ENCODE results near the gene ARHGAP31. TPM values are rescaled to one million over a fixed set of nuclear protein-coding genes. Genes with fewer than 3 reads are reported as not detected.
"Not testable (repeated sequence)": the region's sequence is repeated elsewhere in the genome, so short reads cannot be mapped to it uniquely, and the experiment has no call there.

ARHGAP31 gene
- total RNA-seq, 1 donor from 2014 or later = 9.7 TPM

GRCh38 chr3:119364401-119364800 lies 70.2 kb downstream of the ARHGAP31 start:
- DNase-seq (ENCODE audit: low spot score in 2 of 2, unreplicated experiment in 2 of 2) = no peak
- H3K36me3 Mint-ChIP-seq = no peaks in the 10 kb centered on the region
- no peaks in the 10 kb centered on the region for H3K9me3 Mint-ChIP-seq
- no peaks in the 10 kb centered on the region for H3K27me3 Mint-ChIP-seq (ENCODE audit: low read depth)
- H3K4me1 Mint-ChIP-seq = peaks cover 17% of the 10 kb centered on the region
- no peak overlapping the region for H3K4me3 Mint-ChIP-seq
- H3K27ac Mint-ChIP-seq = no peak overlapping the region
- TF ChIP-seq CTCF (IDR thresholded peaks at IDR 0.05; ENCODE audit: unreplicated experiment) = no peak

GRCh38 chr3:119365418-119365817 lies 71.2 kb downstream of the ARHGAP31 start:
- peaks cover 7% of the 10 kb centered on the region for H3K4me1 Mint-ChIP-seq
- H3K27ac Mint-ChIP-seq = peak overlapping the region; percentile 19
- no peaks in the 10 kb centered on the region for H3K27me3 Mint-ChIP-seq (ENCODE audit: low read depth)
- no peak for TF ChIP-seq CTCF (IDR thresholded peaks at IDR 0.05; ENCODE audit: unreplicated experiment)
- H3K9me3 Mint-ChIP-seq = no peaks in the 10 kb centered on the region
- DNase-seq (ENCODE audit: low spot score in 2 of 2, unreplicated experiment in 2 of 2) = no peak
- H3K4me3 Mint-ChIP-seq = no peak overlapping the region
- H3K36me3 Mint-ChIP-seq = no peaks in the 10 kb centered on the region

- DNase-seq (ENCODE audit: low spot score in 2 of 2, unreplicated experiment in 2 of 2) = no peak
- H3K4me1 Mint-ChIP-seq = no peaks in the 10 kb centered on the region
- H3K36me3 Mint-ChIP-seq = no peaks in the 10 kb centered on the region
- H3K27me3 Mint-ChIP-seq (ENCODE audit: low read depth) = no peaks in the 10 kb centered on the region
- no peak for TF ChIP-seq CTCF (IDR thresholded peaks at IDR 0.05; ENCODE audit: unreplicated experiment)
- no peaks in the 10 kb centered on the region for H3K9me3 Mint-ChIP-seq
- no peak overlapping the region for H3K4me3 Mint-ChIP-seq
- no peak overlapping the region for H3K27ac Mint-ChIP-seq
These were observed 72.8 kb downstream of the ARHGAP31 start for GRCh38 chr3:119367000-119367399.

- no peaks in the 10 kb centered on the region for H3K36me3 Mint-ChIP-seq
- TF ChIP-seq CTCF (IDR thresholded peaks at IDR 0.05; ENCODE audit: unreplicated experiment) = no peak
- H3K9me3 Mint-ChIP-seq = no peaks in the 10 kb centered on the region
- no peak overlapping the region for H3K4me3 Mint-ChIP-seq
- H3K4me1 Mint-ChIP-seq = no peaks in the 10 kb centered on the region
- H3K27ac Mint-ChIP-seq = no peak overlapping the region
- DNase-seq (ENCODE audit: low spot score in 2 of 2, unreplicated experiment in 2 of 2) = no peak
- no peaks in the 10 kb centered on the region for H3K27me3 Mint-ChIP-seq (ENCODE audit: low read depth)
These were observed 74.1 kb downstream of the ARHGAP31 start for GRCh38 chr3:119368298-119368697.

GRCh38 chr3:119371786-119372185 lies 77.6 kb downstream of the ARHGAP31 start:
- H3K27me3 Mint-ChIP-seq (ENCODE audit: low read depth); H3K4me3 Mint-ChIP-seq; DNase-seq (ENCODE audit: low spot score in 2 of 2, unreplicated experiment in 2 of 2); H3K36me3 Mint-ChIP-seq; H3K9me3 Mint-ChIP-seq; H3K27ac Mint-ChIP-seq; H3K4me1 Mint-ChIP-seq: not testable (repeated sequence)

- Mint-ChIP-seq H3K4me3 (no peak overlapping the region), H3K9me3 (no peaks in the 10 kb centered on the region), H3K27me3 (ENCODE audit: low read depth) (no peaks in the 10 kb centered on the region), H3K36me3 (no peaks in the 10 kb centered on the region), H3K27ac (no peak overlapping the region), H3K4me1 (no peaks in the 10 kb centered on the region)
- no peak for TF ChIP-seq CTCF (IDR thresholded peaks at IDR 0.05; ENCODE audit: unreplicated experiment)
- no peak for DNase-seq (ENCODE audit: low spot score in 2 of 2, unreplicated experiment in 2 of 2)
These were observed 80.9 kb downstream of the ARHGAP31 start for GRCh38 chr3:119375106-119375505.
